HL-60 (cell line): ENCODE measurements around the gene SFMBT2.

Experiments
- CTCF ChIP-seq: IDR thresholded peaks from one replicate; pipeline ENCODE4 v1.5.1; 2011; ENCODE audit warnings: low read length, control low read depth, inconsistent platforms; ENCODE audit not compliant: insufficient read depth
- POLR2AphosphoS5 ChIP-seq: IDR thresholded peaks from 2 replicates; pipeline ENCODE4 v1.6.1; 2012; ENCODE audit warnings: low read depth
- REST ChIP-seq: IDR thresholded peaks from 2 replicates; pipeline ENCODE4 v1.6.1; 2012; ENCODE audit warnings: low read depth; ENCODE audit not compliant: insufficient replicate concordance
- SPI1 ChIP-seq: IDR thresholded peaks from 2 replicates; pipeline ENCODE4 v1.6.1; 2012; ENCODE audit warnings: low read depth, mild to moderate bottlenecking, borderline replicate concordance

GRCh38 chr10:7123774-7124173, 287.1 kb downstream of the SFMBT2 start:
- TF ChIP-seq SPI1 = no peak
- TF ChIP-seq REST = no peak
- no peak for TF ChIP-seq CTCF
- TF ChIP-seq POLR2AphosphoS5 = no peak
